Naive B cell (primary cell): ENCODE results near the gene IL32. TPM values are rescaled to one million over a fixed set of nuclear protein-coding genes. Genes with fewer than 3 reads are reported as not detected.
"Not testable (repeated sequence)": the region's sequence is repeated elsewhere in the genome, so short reads cannot be mapped to it uniquely, and the experiment has no call there.

Experiments
- ATAC-seq, 2 donors: fragments of 150-1000 bp; cut with Tn5 transposase; 2 replicates each; pipeline ENCODE4 v1.10.0; 2021; ENCODE audit warnings: low read depth in 2 of 2, mild to moderate bottlenecking in 2 of 2, moderate library complexity in 2 of 2
- DNase-seq: peaks from one replicate; pipeline ENCODE4 v3.0.0; 2022
- H3K27ac Mint-ChIP-seq, 6 donors: one replicate each; pipeline ENCODE4 v1.8.0; 2020 to 2022; ENCODE audit warnings: mild to moderate bottlenecking in 6 of 6, mixed read lengths in 6 of 6, moderate library complexity in 5 of 6, inconsistent platforms in 2 of 6
- H3K27me3 Mint-ChIP-seq, 3 donors: one replicate each; pipeline ENCODE4 v1.8.0; 2021 to 2022; ENCODE audit warnings: mixed read lengths in 3 of 3, mild to moderate bottlenecking in 1 of 3
- H3K36me3 Mint-ChIP-seq, 2 donors: one replicate each; pipeline ENCODE4 v1.8.0; 2020 to 2022; ENCODE audit warnings: mixed read lengths in 2 of 2, inconsistent platforms in 1 of 2, mild to moderate bottlenecking in 1 of 2
- H3K4me1 Mint-ChIP-seq, 3 donors: one replicate each; pipeline ENCODE4 v1.8.0; 2020 to 2022; ENCODE audit warnings: mixed read lengths in 3 of 3, inconsistent platforms in 1 of 3, mild to moderate bottlenecking in 1 of 3, moderate library complexity in 1 of 3
- H3K4me3 Mint-ChIP-seq, 8 donors: one replicate each; pipeline ENCODE4 v1.8.0; 2020 to 2022; ENCODE audit warnings: mild to moderate bottlenecking in 8 of 8, mixed read lengths in 8 of 8, moderate library complexity in 8 of 8, inconsistent platforms in 2 of 8
- H3K9me3 Mint-ChIP-seq, 7 donors: one replicate each; pipeline ENCODE4 v1.8.0; 2020 to 2022; ENCODE audit warnings: mixed read lengths in 7 of 7, mild to moderate bottlenecking in 5 of 7, inconsistent platforms in 2 of 7, moderate library complexity in 1 of 7
- polyA plus RNA-seq, 6 donors: library from polyadenylated mRNA; unstranded; fragments of 300-500 nt; fragmentation: Illumina TruSeq; gene quantifications; one replicate each; pipeline ENCODE4 v1.2.3, GENCODE V29; 2021; ENCODE audit warnings: low read depth in 6 of 6

IL32 gene
- polyA plus RNA-seq, 6 donors from 2014 or later, result 3.0 to 15.0 (median 6.2) TPM

GRCh38 chr16:3059723-3060242, 5.7 kb upstream of the IL32 start:
- Mint-ChIP-seq H3K4me3 (peak overlapping the region; percentile 73 to 91 (median 87)), H3K27me3 (peaks cover 0 to 8% (median 0%) of the 10 kb centered on the region in 3 donors), H3K4me1 (peaks cover 14 to 29% (median 22%) of the 10 kb centered on the region in 3 donors), H3K36me3 (no peaks in the 10 kb centered on the region), H3K9me3 (no peaks in the 10 kb centered on the region), H3K27ac (peak overlapping the region in 3 of 6 donors; percentile 57 to 95 (median 84))
- DNase-seq (no peak), ATAC-seq (no peak)

GRCh38 chr16:3060339-3061127, 4.9 kb upstream of the IL32 start:
- Mint-ChIP-seq H3K4me1 (peaks cover 12 to 21% (median 14%) of the 10 kb centered on the region in 3 donors), H3K4me3 (peak overlapping the region; percentile 57 to 91 (median 86)), H3K9me3 (no peaks in the 10 kb centered on the region), H3K27me3 (peaks cover 0 to 12% (median 0%) of the 10 kb centered on the region in 3 donors), H3K27ac (peak overlapping the region in 2 of 6 donors; percentile 36 to 39), H3K36me3 (no peaks in the 10 kb centered on the region)
- DNase-seq (no peak), ATAC-seq (no peak)

- DNase-seq (no peak), ATAC-seq (no peak)
- peaks cover 0 to 14% (median 0%) of the 10 kb centered on the region in 3 donors for H3K27me3 Mint-ChIP-seq
- H3K9me3 Mint-ChIP-seq, result no peaks in the 10 kb centered on the region
- no peaks in the 10 kb centered on the region for H3K36me3 Mint-ChIP-seq
- H3K4me1 Mint-ChIP-seq, result peaks cover 9 to 12% (median 11%) of the 10 kb centered on the region in 3 donors
- no peak overlapping the region for H3K27ac Mint-ChIP-seq
- peak overlapping the region in 1 of 8 donors; percentile 55 for H3K4me3 Mint-ChIP-seq
Measured at GRCh38 chr16:3062553-3062952, 2.9 kb upstream of the IL32 start.

- H3K27ac Mint-ChIP-seq, result no peak overlapping the region
- no peaks in the 10 kb centered on the region for H3K36me3 Mint-ChIP-seq
- peaks cover 0 to 14% (median 0%) of the 10 kb centered on the region in 3 donors for H3K27me3 Mint-ChIP-seq
- peaks cover 9 to 14% (median 9%) of the 10 kb centered on the region in 3 donors for H3K4me1 Mint-ChIP-seq
- no peak for DNase-seq
- H3K4me3 Mint-ChIP-seq, result no peak overlapping the region
- ATAC-seq, result no peak
- no peaks in the 10 kb centered on the region for H3K9me3 Mint-ChIP-seq
Measured at GRCh38 chr16:3063625-3064386, 1.6 kb upstream of the IL32 start.

- no peak for ATAC-seq
- peaks cover 0 to 8% (median 4%) of the 10 kb centered on the region in 3 donors for H3K4me1 Mint-ChIP-seq
- H3K9me3 Mint-ChIP-seq, result no peaks in the 10 kb centered on the region
- no peak overlapping the region for H3K4me3 Mint-ChIP-seq
- peaks cover 0 to 14% (median 0%) of the 10 kb centered on the region in 3 donors for H3K27me3 Mint-ChIP-seq
- no peaks in the 10 kb centered on the region for H3K36me3 Mint-ChIP-seq
- no peak for DNase-seq
- peak overlapping the region in 2 of 6 donors; percentile 69 to 89 for H3K27ac Mint-ChIP-seq
Measured at GRCh38 chr16:3065742-3066439, 451 bp downstream of the IL32 start.

GRCh38 chr16:3066440-3066748, 954 bp downstream of the IL32 start:
- no peak overlapping the region for H3K27ac Mint-ChIP-seq
- H3K36me3 Mint-ChIP-seq, result no peaks in the 10 kb centered on the region
- H3K4me3 Mint-ChIP-seq, result no peak overlapping the region
- DNase-seq (no peak), ATAC-seq (no peak)
- H3K4me1 Mint-ChIP-seq, result peaks cover 3 to 9% (median 4%) of the 10 kb centered on the region in 3 donors
- peaks cover 0 to 14% (median 0%) of the 10 kb centered on the region in 3 donors for H3K27me3 Mint-ChIP-seq
- H3K9me3 Mint-ChIP-seq, result no peaks in the 10 kb centered on the region

GRCh38 chr16:3068487-3068886, 3.0 kb downstream of the IL32 start:
- ATAC-seq (no peak), DNase-seq (no peak)
- Mint-ChIP-seq H3K27me3 (peaks cover 0 to 9% (median 0%) of the 10 kb centered on the region in 3 donors), H3K4me1 (peaks cover 10 to 20% (median 12%) of the 10 kb centered on the region in 3 donors), H3K9me3 (no peaks in the 10 kb centered on the region), H3K36me3 (no peaks in the 10 kb centered on the region), H3K4me3 (no peak overlapping the region), H3K27ac (no peak overlapping the region)

- H3K9me3 Mint-ChIP-seq, ATAC-seq, H3K4me3 Mint-ChIP-seq, H3K27ac Mint-ChIP-seq, DNase-seq, H3K36me3 Mint-ChIP-seq: not testable (repeated sequence)
- peaks cover 0 to 15% (median 0%) of the 10 kb centered on the region in 3 donors for H3K27me3 Mint-ChIP-seq
- peaks cover 17 to 27% (median 19%) of the 10 kb centered on the region in 3 donors for H3K4me1 Mint-ChIP-seq
Measured at GRCh38 chr16:3069146-3069545, 3.7 kb downstream of the IL32 start.

GRCh38 chr16:3070608-3071111, 5.2 kb downstream of the IL32 start:
- Mint-ChIP-seq H3K4me1 (peaks cover 26 to 42% (median 33%) of the 10 kb centered on the region in 3 donors), H3K27me3 (peaks cover 0 to 10% (median 0%) of the 10 kb centered on the region in 3 donors), H3K4me3 (no peak overlapping the region), H3K9me3 (no peaks in the 10 kb centered on the region), H3K36me3 (no peaks in the 10 kb centered on the region), H3K27ac (no peak overlapping the region)
- DNase-seq (no peak), ATAC-seq (no peak)

GRCh38 chr16:3071655-3072054, 6.2 kb downstream of the IL32 start:
- Mint-ChIP-seq H3K27ac (no peak overlapping the region), H3K4me3 (peak overlapping the region in 1 of 8 donors; percentile 61), H3K9me3 (peaks cover 0 to 2% (median 0%) of the 10 kb centered on the region in 7 donors), H3K36me3 (no peaks in the 10 kb centered on the region), H3K27me3 (peaks cover 0 to 9% (median 0%) of the 10 kb centered on the region in 3 donors), H3K4me1 (peaks cover 26 to 52% (median 33%) of the 10 kb centered on the region in 3 donors)
- ATAC-seq (no peak), DNase-seq (no peak)

- H3K27me3 Mint-ChIP-seq, ATAC-seq, H3K27ac Mint-ChIP-seq, H3K9me3 Mint-ChIP-seq, DNase-seq, H3K4me3 Mint-ChIP-seq, H3K36me3 Mint-ChIP-seq: not testable (repeated sequence)
- peaks cover 26 to 56% (median 33%) of the 10 kb centered on the region in 3 donors for H3K4me1 Mint-ChIP-seq
Measured at GRCh38 chr16:3072148-3072547, 6.7 kb downstream of the IL32 start.

GRCh38 chr16:3072576-3073263, 7.3 kb downstream of the IL32 start:
- ATAC-seq, H3K27me3 Mint-ChIP-seq, H3K27ac Mint-ChIP-seq, H3K36me3 Mint-ChIP-seq, DNase-seq: not testable (repeated sequence)
- Mint-ChIP-seq H3K4me1 (peaks cover 26 to 52% (median 33%) of the 10 kb centered on the region in 3 donors), H3K4me3 (peak overlapping the region in 2 of 8 donors; percentile 41 to 58), H3K9me3 (peaks cover 0 to 12% (median 0%) of the 10 kb centered on the region in 7 donors)
